Parathyroid adenoma (tissue), 2 donors: ENCODE data around the gene FCGBP.

Experiments
- H2AFZ ChIP-seq: fragments of 300-600 bp; sonication (generic); one replicate; pipeline ENCODE4 v1.7.0; 2017; ENCODE audit warnings: antibody characterized with exemption, mild to moderate bottlenecking
- H3K27ac ChIP-seq: fragments of 300-600 bp; sonication (generic); one replicate; pipeline ENCODE4 v1.7.0; 2017
- H3K27me3 ChIP-seq: fragments of 300-600 bp; sonication (generic); one replicate; pipeline ENCODE4 v1.7.0; 2017; ENCODE audit warnings: low read length; ENCODE audit not compliant: control insufficient read depth, insufficient read depth
- H3K36me3 ChIP-seq: fragments of 300-600 bp; sonication (generic); one replicate; pipeline ENCODE4 v1.7.0; 2017; ENCODE audit warnings: low read length; ENCODE audit not compliant: control insufficient read depth, insufficient read depth
- H3K4me1 ChIP-seq: fragments of 300-600 bp; sonication (generic); one replicate; pipeline ENCODE4 v1.7.0; 2017; ENCODE audit warnings: control low read depth
- H3K4me2 ChIP-seq: fragments of 300-600 bp; sonication (generic); one replicate; pipeline ENCODE4 v1.7.0; 2017; ENCODE audit warnings: low read length
- H3K4me3 ChIP-seq: fragments of 300-600 bp; sonication (generic); one replicate; pipeline ENCODE4 v1.7.0; 2017; ENCODE audit warnings: low read depth, low read length
- H3K79me2 ChIP-seq: fragments of 300-600 bp; sonication (generic); one replicate; pipeline ENCODE4 v1.7.0; 2017; ENCODE audit warnings: control low read depth
- H3K9ac ChIP-seq: fragments of 300-600 bp; sonication (generic); one replicate; pipeline ENCODE4 v1.7.0; 2017; ENCODE audit warnings: mild to moderate bottlenecking
- H3K9me3 ChIP-seq: fragments of 300-600 bp; sonication (generic); one replicate; pipeline ENCODE4 v1.7.0; 2017; ENCODE audit warnings: low read length; ENCODE audit not compliant: control insufficient read depth
- TF ChIP-seq, protein P1 (sequence below): fragments of 300-600 bp; sonication (generic); IDR thresholded peaks from one replicate; pipeline ENCODE4 v1.7.0; 2017; ENCODE audit warnings: antibody characterized with exemption, mild to moderate bottlenecking
- donor health status: primary hyperparathyroidism.

Gene FCGBP

DNA sequence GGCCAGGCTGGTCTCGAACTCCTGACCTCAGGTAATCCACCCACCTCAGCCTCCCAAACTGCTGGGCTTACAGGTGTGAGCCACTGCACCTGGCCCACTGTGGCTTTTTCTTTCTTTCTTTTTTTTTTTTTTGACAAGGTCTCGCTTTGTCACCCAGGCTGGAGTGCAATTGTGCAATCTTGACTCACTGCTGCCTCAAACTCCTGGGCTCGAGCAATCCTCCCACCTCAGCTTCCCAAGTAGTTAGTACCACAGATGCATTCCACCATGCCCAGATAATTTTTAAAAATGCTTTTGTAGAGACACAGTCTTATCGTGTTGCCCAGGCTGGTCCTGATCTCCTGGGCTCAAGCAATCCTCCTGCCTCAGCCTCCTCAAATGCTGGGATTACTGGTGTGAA lies 12.1 kb upstream of the FCGBP start:
- H2AFZ ChIP-seq = no peak overlapping the region
- TF ChIP-seq, protein P1, sequence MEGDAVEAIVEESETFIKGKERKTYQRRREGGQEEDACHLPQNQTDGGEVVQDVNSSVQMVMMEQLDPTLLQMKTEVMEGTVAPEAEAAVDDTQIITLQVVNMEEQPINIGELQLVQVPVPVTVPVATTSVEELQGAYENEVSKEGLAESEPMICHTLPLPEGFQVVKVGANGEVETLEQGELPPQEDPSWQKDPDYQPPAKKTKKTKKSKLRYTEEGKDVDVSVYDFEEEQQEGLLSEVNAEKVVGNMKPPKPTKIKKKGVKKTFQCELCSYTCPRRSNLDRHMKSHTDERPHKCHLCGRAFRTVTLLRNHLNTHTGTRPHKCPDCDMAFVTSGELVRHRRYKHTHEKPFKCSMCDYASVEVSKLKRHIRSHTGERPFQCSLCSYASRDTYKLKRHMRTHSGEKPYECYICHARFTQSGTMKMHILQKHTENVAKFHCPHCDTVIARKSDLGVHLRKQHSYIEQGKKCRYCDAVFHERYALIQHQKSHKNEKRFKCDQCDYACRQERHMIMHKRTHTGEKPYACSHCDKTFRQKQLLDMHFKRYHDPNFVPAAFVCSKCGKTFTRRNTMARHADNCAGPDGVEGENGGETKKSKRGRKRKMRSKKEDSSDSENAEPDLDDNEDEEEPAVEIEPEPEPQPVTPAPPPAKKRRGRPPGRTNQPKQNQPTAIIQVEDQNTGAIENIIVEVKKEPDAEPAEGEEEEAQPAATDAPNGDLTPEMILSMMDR = no peak
- no peak overlapping the region for H3K9ac ChIP-seq
- no peaks in the 10 kb centered on the region for H3K36me3 ChIP-seq
- H3K9me3 ChIP-seq = no peaks in the 10 kb centered on the region
- no peaks in the 10 kb centered on the region for H3K27me3 ChIP-seq
- no peaks in the 10 kb centered on the region for H3K79me2 ChIP-seq
- H3K4me2 ChIP-seq = no peak overlapping the region
- H3K27ac ChIP-seq = no peak overlapping the region
- no peak overlapping the region for H3K4me3 ChIP-seq
- no peaks in the 10 kb centered on the region for H3K4me1 ChIP-seq

DNA sequence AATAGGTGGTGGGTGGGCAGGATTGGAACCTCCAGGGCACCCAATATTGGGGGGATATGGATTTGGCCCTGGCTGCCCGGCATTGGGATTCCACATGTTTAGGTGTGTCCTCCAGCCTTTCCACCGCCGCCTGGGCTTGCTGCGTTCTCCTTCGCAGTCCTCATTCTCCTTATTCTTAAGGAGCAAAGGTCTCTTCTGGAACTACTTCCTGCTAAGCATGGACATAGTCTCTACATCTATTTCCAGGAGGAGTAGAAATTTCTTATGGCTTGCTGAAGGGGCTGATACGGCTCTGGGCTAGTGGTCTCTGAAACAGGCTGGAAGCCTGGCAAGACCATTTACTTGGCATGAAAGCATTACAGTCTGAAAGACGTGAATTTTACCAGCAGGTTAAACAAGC lies 9.2 kb upstream of the FCGBP start:
- Histone ChIP-seq H3K4me2 (no peak overlapping the region), H3K27me3 (no peaks in the 10 kb centered on the region), H3K4me1 (no peaks in the 10 kb centered on the region), H3K36me3 (no peaks in the 10 kb centered on the region), H2AFZ (no peak overlapping the region), H3K9ac (no peak overlapping the region), H3K27ac (no peak overlapping the region), H3K4me3 (no peak overlapping the region), H3K79me2 (no peaks in the 10 kb centered on the region), H3K9me3 (no peaks in the 10 kb centered on the region)
- TF ChIP-seq, protein P1 = no peak

DNA sequence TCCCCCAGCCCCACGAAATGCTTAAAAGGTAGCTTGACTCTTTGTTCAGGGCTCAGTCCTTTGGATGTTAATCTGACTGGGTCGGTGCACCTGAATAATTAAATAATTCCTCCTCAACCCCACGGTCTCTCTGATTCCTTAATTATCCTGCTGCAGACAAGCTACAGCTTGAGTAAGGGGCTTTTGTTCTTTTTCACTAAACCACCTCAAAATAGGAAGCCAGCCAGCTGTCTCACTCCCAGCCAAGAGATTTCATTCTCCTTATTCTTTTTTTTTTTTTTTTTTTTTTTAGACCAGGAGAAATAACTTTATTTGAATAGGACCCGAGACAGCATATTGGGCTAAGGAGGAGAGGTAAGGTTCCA lies 7.9 kb upstream of the FCGBP start:
- Histone ChIP-seq H3K27me3 (no peaks in the 10 kb centered on the region), H3K9me3 (no peaks in the 10 kb centered on the region), H2AFZ (no peak overlapping the region), H3K27ac (no peak overlapping the region), H3K36me3 (no peaks in the 10 kb centered on the region), H3K4me3 (no peak overlapping the region), H3K9ac (no peak overlapping the region), H3K4me1 (no peaks in the 10 kb centered on the region), H3K79me2 (no peaks in the 10 kb centered on the region), H3K4me2 (no peak overlapping the region)
- TF ChIP-seq, protein P1 = no peak

DNA sequence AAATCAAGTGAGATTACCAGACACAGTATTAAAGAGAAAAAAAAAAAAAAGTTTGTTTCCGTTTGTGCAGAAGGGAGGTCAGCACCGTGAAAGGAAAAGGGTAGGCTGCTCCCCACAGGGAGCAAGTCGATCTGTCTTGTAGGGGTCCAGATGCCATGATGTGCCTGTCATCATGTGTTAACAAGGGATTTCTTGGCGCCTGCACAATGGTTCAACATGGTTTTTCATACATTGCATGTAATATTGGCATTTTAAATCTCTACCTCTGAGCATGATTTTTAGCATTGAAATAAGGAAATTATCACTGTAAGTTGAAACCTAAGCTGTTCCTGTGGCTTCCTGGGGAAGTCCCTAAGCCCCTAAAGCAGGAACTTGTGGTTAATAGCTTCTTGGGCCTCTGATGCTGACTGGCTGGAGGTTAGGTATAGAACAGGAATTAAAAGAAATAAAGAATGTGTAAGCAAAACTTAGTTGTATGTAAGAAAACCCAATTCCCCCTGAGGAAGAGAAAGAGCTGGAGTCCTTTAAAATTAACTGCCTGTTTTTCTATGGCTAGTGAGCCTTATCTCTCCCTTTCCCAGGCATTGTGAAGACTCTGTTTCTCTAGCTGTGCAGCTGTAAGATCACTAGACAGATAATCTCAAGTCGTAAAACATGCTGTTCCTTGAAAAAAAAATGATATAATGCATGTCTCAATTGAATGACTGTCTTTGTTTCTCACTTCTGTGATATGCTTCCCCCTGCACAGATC lies 7.4 kb upstream of the FCGBP start:
- Histone ChIP-seq H3K27me3 (no peaks in the 10 kb centered on the region), H3K9ac (no peak overlapping the region), H3K36me3 (no peaks in the 10 kb centered on the region), H3K9me3 (no peaks in the 10 kb centered on the region), H3K4me1 (no peaks in the 10 kb centered on the region), H3K4me3 (no peak overlapping the region), H3K27ac (no peak overlapping the region), H3K4me2 (no peak overlapping the region), H2AFZ (no peak overlapping the region), H3K79me2 (no peaks in the 10 kb centered on the region)
- TF ChIP-seq, protein P1 = no peak

DNA sequence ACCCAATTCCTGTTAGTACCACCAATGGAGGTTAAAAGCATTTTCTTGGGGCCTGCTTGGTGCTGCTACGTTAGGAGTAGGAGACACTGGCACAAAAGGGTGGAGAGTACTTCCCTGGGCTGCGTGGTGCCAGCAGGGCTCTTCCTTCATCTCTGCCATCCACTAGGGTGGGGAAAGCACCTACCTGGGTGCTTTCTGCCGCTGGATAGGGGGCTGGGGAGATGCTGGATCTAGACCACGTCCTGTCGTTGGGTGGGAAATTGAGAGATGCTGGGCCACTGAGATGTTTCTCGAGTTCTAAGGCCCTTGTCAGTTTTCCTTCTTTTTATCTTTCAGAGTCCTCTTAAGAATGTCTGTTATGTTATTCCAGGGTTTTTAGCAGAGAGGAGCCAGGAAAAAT lies 6.7 kb upstream of the FCGBP start:
- Histone ChIP-seq H3K27me3 (no peaks in the 10 kb centered on the region), H2AFZ (no peak overlapping the region), H3K27ac (no peak overlapping the region), H3K9me3 (no peaks in the 10 kb centered on the region), H3K79me2 (no peaks in the 10 kb centered on the region), H3K4me3 (no peak overlapping the region), H3K9ac (no peak overlapping the region), H3K4me1 (no peaks in the 10 kb centered on the region), H3K4me2 (no peak overlapping the region), H3K36me3 (no peaks in the 10 kb centered on the region)
- TF ChIP-seq, protein P1 = no peak
